ENCODE data around the gene AP3B2. TPM values are rescaled to one million over a fixed set of nuclear protein-coding genes. Genes with fewer than 3 reads are reported as not detected.

AP3B2 gene
- total and polyA plus RNA-seq, 2 of the 4 experiments (the other 2 are of a cell fraction) = 0.14 TPM; not detected in 1

DNA sequence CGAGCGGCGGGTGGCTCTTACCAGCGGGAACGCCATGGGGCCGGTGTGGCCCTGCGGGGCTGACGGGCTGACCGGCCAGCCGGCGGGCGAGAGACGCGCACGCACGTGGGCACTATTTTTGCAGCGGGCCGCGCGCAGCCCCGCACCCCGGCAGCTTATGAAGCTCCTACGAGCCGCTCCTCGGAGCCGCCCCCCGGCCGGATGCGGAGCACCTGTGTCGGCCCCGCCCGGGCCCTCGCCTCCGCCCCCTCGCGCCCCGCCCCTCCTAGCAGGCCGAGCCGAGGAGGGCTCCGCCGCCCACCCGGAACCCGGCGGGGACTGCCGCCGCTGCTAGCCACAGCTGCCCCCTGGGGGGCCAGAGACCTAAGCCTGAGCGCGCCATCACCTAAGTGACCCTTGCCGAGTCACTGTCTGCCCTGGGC is 61.8 kb downstream of the AP3B2 start:
- Histone ChIP-seq H2BK120ac (ENCODE audit: low read depth, low read length) (no peak overlapping the region), H3K27me3 (ENCODE audit: control insufficient read depth, insufficient read depth, low read length) (peaks cover 45% of the 10 kb centered on the region), H3K9me3 (ENCODE audit: control insufficient read depth, insufficient read depth, low read length) (peaks cover 2% of the 10 kb centered on the region; the same call in 1 of the 2 replicates), H3K4me2 (ENCODE audit: low read depth, low read length) (peak overlapping the region; percentile 82), H2BK20ac (ENCODE audit: low read depth, low read length) (no peak overlapping the region), H2AK5ac (ENCODE audit: low read depth, low read length) (no peak overlapping the region), H3K27ac (ENCODE audit: insufficient read depth, low read length) (no peak overlapping the region), H3K23ac (ENCODE audit: low read depth, low read length) (no peak overlapping the region), H3K79me1 (ENCODE audit: low read depth in 1 of 2, low read length in 2 of 2) (no peaks in the 10 kb centered on the region), H3K36me3 (ENCODE audit: control insufficient read depth, insufficient read depth, low read length) (no peaks in the 10 kb centered on the region), H3K4me3 (ENCODE audit: insufficient read depth, low read depth, low read length) (peak overlapping the region; percentile 63), H2BK5ac (ENCODE audit: low read depth, low read length, poor library complexity, severe bottlenecking) (no peak overlapping the region), H2AK9ac (replicated peaks; ENCODE audit: low read depth, low read length, poor library complexity) (no peak overlapping the region), H3K9ac (ENCODE audit: low read depth, low read length) (no peak overlapping the region), H3K4ac (ENCODE audit: low read depth, low read length) (no peak overlapping the region), H4K91ac (ENCODE audit: insufficient read depth, low read depth, low read length) (no peak overlapping the region), H4K20me1 (ENCODE audit: insufficient read depth, low read length) (no peaks in the 10 kb centered on the region), H3K9me1 (ENCODE audit: insufficient read depth, low read length) (no peaks in the 10 kb centered on the region), H4K5ac (ENCODE audit: low read depth, low read length) (no peak overlapping the region), H2BK15ac (ENCODE audit: low read depth, low read length) (no peak overlapping the region), H3K56ac (ENCODE audit: extremely low read depth, insufficient read depth, low read length) (no peak overlapping the region), H4K8ac (ENCODE audit: low read depth in 2 of 2, low read length in 2 of 2) (no peak overlapping the region), H3K4me1 (ENCODE audit: control insufficient read depth, insufficient read depth, low read length) (no peaks in the 10 kb centered on the region), H2AFZ (replicated peaks; ENCODE audit: low read length, poor library complexity) (peak overlapping the region; percentile 88), H3K14ac (replicated peaks; ENCODE audit: low read depth, low read length) (no peak overlapping the region), H3K18ac (ENCODE audit: low read depth, low read length) (no peak overlapping the region)
- WGBS, 2 experiments (ENCODE audit: extremely low coverage in 2 of 2, insufficient read length in 1 of 2) = 0% methylated on average over 21 of the region's 49 CpGs; no CpG with 5 or more reads in 1 of the 2 experiments
- no TSS peak for BruUV-seq (replicated peaks)
- dilution Hi-C loops (cut with HindIII; ENCODE audit: low sequenced_read_pairs, unreplicated experiment) = no loop called here
- ChIA-PET CTCF (no interaction called here), POLR2A (ENCODE audit: unreplicated experiment) (no interaction called here)
- in situ Hi-C loops (cut with MboI; ENCODE audit: low sequenced_read_pairs) = no loop called here
- DNase-seq = no peak
- ATAC-seq (ENCODE audit: low read depth) = no peak
- intact Hi-C loops (cut with micrococcal nuclease) = loop anchor here (1.0 to 10.0 kb wide), 2 partner anchors 108 to 357 kb away; partner anchors contain the start of gene RPS17
- TF ChIP-seq, protein P1, sequence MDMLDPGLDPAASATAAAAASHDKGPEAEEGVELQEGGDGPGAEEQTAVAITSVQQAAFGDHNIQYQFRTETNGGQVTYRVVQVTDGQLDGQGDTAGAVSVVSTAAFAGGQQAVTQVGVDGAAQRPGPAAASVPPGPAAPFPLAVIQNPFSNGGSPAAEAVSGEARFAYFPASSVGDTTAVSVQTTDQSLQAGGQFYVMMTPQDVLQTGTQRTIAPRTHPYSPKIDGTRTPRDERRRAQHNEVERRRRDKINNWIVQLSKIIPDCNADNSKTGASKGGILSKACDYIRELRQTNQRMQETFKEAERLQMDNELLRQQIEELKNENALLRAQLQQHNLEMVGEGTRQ (IDR thresholded peaks at IDR 0.05; ENCODE audit: low read depth, low read length) = no peak
- TF ChIP-seq FOS (IDR thresholded peaks at IDR 0.05; ENCODE audit: low read depth, low read length) (no peak), MXI1 (IDR thresholded peaks at IDR 0.05; ENCODE audit: borderline replicate concordance, low read depth, low read length) (no peak), RCOR1 (IDR thresholded peaks at IDR 0.05; ENCODE audit: insufficient replicate concordance, low read length) (no peak), SMC3 (IDR thresholded peaks at IDR 0.05; ENCODE audit: low read depth, low read length) (no peak), CHD1 (IDR thresholded peaks at IDR 0.05; ENCODE audit: low read depth, low read length) (no peak), CEBPB (IDR thresholded peaks at IDR 0.05; ENCODE audit: low read depth, low read length) (no peak), NFE2L2 (IDR thresholded peaks at IDR 0.05; ENCODE audit: low read depth, low read length) (no peak), RFX5 (IDR thresholded peaks at IDR 0.05; ENCODE audit: low read depth, low read length) (no peak), BHLHE40 (IDR thresholded peaks at IDR 0.05; ENCODE audit: low read depth, low read length) (no peak), POLR2A (IDR thresholded peaks at IDR 0.05; ENCODE audit: low read depth, low read length) (no peak)
- TF ChIP-seq, protein P2, sequence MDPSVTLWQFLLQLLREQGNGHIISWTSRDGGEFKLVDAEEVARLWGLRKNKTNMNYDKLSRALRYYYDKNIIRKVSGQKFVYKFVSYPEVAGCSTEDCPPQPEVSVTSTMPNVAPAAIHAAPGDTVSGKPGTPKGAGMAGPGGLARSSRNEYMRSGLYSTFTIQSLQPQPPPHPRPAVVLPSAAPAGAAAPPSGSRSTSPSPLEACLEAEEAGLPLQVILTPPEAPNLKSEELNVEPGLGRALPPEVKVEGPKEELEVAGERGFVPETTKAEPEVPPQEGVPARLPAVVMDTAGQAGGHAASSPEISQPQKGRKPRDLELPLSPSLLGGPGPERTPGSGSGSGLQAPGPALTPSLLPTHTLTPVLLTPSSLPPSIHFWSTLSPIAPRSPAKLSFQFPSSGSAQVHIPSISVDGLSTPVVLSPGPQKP (IDR thresholded peaks at IDR 0.05; ENCODE audit: borderline replicate concordance, low read depth, low read length) = no peak
- TF ChIP-seq, protein P3, sequence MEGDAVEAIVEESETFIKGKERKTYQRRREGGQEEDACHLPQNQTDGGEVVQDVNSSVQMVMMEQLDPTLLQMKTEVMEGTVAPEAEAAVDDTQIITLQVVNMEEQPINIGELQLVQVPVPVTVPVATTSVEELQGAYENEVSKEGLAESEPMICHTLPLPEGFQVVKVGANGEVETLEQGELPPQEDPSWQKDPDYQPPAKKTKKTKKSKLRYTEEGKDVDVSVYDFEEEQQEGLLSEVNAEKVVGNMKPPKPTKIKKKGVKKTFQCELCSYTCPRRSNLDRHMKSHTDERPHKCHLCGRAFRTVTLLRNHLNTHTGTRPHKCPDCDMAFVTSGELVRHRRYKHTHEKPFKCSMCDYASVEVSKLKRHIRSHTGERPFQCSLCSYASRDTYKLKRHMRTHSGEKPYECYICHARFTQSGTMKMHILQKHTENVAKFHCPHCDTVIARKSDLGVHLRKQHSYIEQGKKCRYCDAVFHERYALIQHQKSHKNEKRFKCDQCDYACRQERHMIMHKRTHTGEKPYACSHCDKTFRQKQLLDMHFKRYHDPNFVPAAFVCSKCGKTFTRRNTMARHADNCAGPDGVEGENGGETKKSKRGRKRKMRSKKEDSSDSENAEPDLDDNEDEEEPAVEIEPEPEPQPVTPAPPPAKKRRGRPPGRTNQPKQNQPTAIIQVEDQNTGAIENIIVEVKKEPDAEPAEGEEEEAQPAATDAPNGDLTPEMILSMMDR (conservative IDR thresholded peaks at IDR 0.05; ENCODE audit: low read depth, low read length) = no peak

All from IMR-90 (cell line).